Measurements from ENCODE around the gene SFTPD.
A peak's percentile ranks its signal among the peaks of the same experiment; 100 is the strongest.

Gene SFTPD

GRCh38 chr10:79979976-79980687, 31.2 kb upstream of the SFTPD start:
- TF ChIP-seq JUND (IDR thresholded peaks at IDR 0.05; ENCODE audit: low read depth) = no peak
- in situ Hi-C loops (cut with HindIII; ENCODE audit: low pct_unique_long_range_greater_than_20kb, low sequenced_read_pairs) = no loop called here
- no peak for DNase-seq (ENCODE audit: low read depth in 1 of 2, low spot score in 1 of 2)

DNA sequence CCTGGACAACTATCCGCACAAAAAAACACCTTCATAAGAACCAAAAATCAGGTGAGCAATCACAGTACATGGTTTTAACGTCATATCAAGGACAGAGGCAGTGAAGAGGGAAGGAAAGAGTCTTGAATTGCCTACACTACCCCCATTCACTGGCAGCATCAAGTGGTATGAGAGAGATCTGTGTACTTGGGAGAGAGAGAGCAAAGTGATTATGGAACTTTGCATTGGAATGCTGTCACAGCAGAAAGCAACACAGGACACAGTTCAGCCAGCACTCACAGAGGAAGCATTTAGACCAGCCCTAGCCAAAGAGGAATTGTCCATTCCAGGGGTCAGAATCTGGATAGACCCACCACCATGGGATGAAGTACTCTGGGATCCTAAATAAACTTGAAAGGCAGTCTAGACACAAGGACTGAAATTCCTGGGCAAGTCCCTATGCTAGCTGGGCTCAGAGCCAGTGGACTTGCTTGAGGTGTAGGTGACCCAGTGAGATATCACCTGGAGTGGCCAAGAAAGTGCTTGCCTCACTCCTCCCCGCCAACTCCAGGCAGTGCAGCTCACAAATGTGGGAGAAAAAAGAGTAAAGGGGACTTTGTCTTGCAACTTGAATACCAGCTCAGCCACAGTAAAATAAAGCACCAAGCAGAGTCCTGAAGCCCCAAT, 30.5 kb upstream of the SFTPD start:
- no peak for TF ChIP-seq JUND (IDR thresholded peaks at IDR 0.05; ENCODE audit: low read depth)
- in situ Hi-C loops (cut with HindIII; ENCODE audit: low pct_unique_long_range_greater_than_20kb, low sequenced_read_pairs) = no loop called here
- DNase-seq (ENCODE audit: low read depth in 1 of 2, low spot score in 1 of 2) = peak in 1 of 2 experiments; percentile 33

DNA sequence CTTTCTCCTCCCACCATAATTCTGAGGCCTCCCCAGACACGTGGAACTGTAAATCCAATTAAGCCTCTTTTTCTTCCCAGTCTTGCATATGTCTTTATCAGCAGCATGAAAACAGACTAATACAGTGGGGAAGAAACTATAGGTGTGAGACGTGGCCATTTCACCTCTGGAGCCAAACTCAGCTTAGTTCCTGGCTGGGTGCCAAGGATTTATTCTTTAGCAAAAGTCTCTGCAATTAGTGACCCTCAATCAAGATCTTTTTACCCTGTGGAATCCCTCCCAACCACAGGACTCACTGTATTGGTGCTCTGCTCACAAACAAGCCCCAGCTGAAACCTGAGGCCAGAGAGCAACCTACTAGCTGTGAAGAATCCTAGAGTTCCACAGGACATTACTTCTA, 28.1 kb upstream of the SFTPD start:
- no peak for TF ChIP-seq JUND (IDR thresholded peaks at IDR 0.05; ENCODE audit: low read depth)
- in situ Hi-C loops (cut with HindIII; ENCODE audit: low pct_unique_long_range_greater_than_20kb, low sequenced_read_pairs) = no loop called here
- DNase-seq (ENCODE audit: low read depth in 1 of 2, low spot score in 1 of 2) = no peak

DNA sequence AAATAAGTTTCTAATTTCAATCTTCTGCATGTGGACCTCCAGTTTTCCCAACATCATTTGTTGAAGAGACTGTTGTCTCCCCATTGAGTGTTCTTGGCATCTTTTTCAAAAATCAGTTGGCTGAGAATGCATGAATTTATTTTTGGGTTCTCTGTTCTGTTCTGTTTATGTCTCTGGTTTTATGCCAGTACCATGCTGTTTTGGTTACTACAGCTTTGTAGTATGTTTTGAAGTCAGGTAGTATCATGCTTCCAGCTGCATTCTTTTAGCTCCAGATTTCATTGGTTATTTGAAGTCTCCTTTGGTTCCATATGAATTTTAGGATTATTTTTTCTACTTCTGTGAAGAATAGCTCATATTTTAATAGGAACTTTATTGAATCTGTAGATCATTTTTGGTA, 21.2 kb upstream of the SFTPD start:
- in situ Hi-C loops (cut with HindIII; ENCODE audit: low pct_unique_long_range_greater_than_20kb, low sequenced_read_pairs) = no loop called here
- DNase-seq (ENCODE audit: low read depth in 1 of 2, low spot score in 1 of 2) = no peak
- TF ChIP-seq JUND (IDR thresholded peaks at IDR 0.05; ENCODE audit: low read depth) = no peak

DNA sequence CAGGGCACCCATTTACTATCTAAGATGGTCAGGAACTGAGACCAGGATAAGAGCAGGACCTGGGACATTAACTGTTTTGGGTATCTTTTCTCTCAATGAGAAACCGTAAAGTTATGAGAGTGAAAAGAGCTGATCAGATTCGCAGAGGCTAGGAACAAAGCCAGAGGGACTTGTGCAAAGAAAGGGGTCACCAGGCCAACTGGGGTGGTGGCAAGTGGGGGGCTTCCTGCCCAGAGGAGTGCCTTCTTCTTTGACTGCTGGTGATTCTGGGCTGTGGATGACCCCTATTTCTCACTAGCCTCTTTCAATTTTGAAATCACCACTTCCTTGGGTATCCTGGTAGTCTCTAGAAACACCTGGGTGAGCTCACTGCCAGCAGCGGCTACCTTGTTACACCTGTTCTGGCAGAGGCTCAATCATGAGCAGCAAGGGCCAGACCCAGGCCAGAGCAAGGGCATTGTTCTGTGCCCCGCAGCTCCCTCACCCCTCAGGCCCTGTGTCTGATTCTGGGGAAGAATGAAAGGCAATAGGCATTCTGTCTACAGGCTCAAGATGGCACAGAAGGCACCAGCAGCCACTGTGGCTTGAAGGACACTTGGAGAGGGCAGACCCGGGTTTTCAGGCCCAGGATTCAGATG, 999 bp downstream of the SFTPD start:
- in situ Hi-C loops (cut with HindIII; ENCODE audit: low pct_unique_long_range_greater_than_20kb, low sequenced_read_pairs) = no loop called here

GRCh38 chr10:79947083-79947415, 1.9 kb downstream of the SFTPD start:
- no peak for DNase-seq (ENCODE audit: low read depth in 1 of 2, low spot score in 1 of 2)
- in situ Hi-C loops (cut with HindIII; ENCODE audit: low pct_unique_long_range_greater_than_20kb, low sequenced_read_pairs) = no loop called here
- no peak for TF ChIP-seq JUND (IDR thresholded peaks at IDR 0.05; ENCODE audit: low read depth)

More for the DNA sequence above, 999 bp downstream of the SFTPD start:
- TF ChIP-seq JUND (IDR thresholded peaks at IDR 0.05; ENCODE audit: low read depth) = no peak
- peak in 1 of 2 experiments; percentile 5 for DNase-seq (ENCODE audit: low read depth in 1 of 2, low spot score in 1 of 2)

DNA sequence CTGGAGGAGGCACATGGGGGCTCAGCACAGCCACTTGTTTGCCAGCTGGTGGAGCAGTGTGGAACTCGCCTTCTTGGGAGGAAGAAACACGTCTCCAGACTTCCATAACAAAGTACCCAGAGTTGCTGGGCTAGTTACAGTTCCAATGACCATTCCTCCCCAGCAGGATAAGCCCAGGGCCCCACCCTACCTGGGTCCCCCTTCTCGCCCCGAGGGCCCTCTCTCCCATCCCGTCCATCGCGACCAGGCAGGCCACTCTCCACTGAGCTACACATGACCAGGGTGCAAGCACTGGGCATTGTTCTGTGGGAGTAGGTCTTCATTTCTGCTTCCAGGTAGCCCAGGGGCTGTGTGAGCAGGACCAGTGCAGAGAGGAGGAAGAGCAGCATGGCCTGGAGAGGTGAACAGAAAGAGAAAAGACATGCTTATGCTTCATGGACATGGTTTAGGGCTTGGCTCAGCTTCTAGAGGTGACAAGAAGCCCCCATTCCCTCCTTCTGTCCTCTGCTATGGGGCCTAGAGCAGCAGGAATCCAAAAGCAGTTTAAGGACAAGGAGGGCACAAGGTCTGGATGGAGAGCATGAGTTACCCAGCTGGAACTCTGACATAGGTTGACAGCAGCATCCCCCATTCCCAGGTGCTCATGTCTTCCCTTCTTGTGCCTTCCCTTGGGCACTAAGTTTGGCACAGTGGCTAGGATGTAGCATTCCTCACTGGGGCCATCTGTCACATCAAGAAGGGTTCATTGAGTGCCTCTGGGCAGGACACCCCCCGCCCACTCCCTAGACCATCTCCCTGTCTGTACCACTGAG, 2.4 kb downstream of the SFTPD start:
- DNase-seq (ENCODE audit: low read depth in 1 of 2, low spot score in 1 of 2) = no peak
- in situ Hi-C loops (cut with HindIII; ENCODE audit: low pct_unique_long_range_greater_than_20kb, low sequenced_read_pairs) = no loop called here
- TF ChIP-seq JUND (IDR thresholded peaks at IDR 0.05; ENCODE audit: low read depth) = no peak

DNA sequence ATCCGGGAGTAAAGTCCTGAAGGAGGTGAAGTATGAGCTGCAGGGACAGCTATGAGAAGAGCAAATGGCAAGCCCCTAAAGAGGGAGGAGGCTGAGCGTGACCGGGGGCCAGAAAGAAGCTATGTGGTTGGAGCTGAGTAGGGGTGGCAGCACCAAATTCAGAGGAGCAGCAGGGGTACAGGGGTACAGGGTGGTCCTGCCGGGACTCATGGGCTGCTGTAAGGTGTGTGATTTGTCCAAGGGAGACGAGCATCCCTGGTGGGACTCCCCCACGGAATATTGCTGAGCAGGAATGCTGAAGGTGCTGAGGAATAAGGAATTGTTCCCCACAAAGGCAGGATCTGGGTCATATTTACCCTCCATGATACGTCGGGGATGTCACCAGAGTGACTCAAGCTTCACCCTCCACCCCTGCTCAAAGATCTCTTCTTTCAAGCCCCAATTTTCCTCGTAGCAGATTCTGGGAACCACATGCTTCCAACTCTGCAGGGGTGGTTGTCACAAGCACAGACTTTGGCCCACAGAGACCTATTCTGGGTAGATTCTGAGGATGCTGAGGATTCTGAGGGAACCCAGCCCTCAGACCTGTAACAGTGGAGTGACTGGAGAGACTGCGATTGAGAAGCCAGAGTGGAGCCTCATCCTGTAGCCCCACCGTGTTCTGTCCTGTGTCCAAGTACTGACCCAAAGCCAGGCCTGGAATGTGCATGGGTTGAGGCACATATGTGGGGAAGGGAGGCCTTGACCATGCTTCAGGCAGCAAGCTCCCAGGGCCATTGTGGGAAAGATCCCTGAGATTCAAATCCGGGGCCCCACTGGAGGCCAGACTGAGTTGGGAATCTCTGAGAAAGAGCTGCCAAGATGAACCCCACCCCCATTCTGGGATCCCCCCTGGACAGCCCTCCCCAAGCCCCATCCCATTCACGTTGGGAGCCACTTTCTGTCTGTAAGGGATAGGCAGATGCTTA, 4.2 kb downstream of the SFTPD start:
- TF ChIP-seq JUND (IDR thresholded peaks at IDR 0.05; ENCODE audit: low read depth) = no peak
- in situ Hi-C loops (cut with HindIII; ENCODE audit: low pct_unique_long_range_greater_than_20kb, low sequenced_read_pairs) = no loop called here
- DNase-seq (ENCODE audit: low read depth in 1 of 2, low spot score in 1 of 2) = no peak

- in situ Hi-C loops (cut with HindIII; ENCODE audit: low pct_unique_long_range_greater_than_20kb, low sequenced_read_pairs) = no loop called here
- DNase-seq (ENCODE audit: low read depth in 1 of 2, low spot score in 1 of 2) = no peak
- TF ChIP-seq JUND (IDR thresholded peaks at IDR 0.05; ENCODE audit: low read depth) = no peak
Observed at GRCh38 chr10:79943871-79944270, 5.0 kb downstream of the SFTPD start.

DNA sequence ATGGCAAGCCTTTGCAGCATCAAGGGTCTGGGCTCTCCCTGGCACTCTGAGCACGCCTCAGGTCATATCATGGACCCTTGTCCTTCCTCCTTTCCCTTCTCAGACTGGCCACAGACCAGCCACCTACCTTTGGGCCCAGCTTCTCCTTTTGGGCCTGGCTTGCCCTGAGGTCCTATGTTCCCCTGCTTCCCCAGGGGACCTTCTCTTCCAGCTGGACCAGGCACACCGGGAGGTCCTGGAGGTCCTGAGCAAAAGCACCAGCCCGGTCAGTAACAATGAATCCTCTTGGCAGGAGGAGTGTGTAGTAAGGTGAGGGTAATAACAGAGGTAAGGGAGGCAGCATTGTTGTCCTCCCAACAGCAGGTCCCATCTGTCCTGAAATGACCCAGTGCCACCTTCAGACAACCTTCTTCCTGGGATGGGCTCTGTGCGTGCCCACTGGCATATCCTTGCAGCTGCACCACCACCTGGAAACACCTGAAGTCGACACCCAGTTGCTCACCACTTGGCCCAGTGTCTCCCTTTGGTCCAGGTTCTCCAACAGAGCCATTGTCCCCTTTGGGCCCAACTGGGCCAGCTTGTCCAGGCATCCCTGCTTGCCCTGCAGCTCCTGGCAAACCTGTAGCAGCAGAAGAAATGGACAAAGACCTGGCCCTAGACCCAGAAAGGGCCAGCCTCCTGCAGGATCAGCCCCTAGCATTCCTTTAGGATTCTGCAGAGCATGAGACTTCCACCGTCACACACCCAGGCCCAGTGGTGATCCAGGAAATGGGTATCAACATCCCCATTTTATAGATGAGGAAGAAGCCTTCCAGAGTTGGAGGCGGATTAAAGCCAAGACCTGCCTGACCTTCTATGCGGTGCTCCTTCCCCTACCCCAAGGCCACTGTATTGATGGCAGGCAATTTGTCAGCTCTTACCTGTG, 6.4 kb downstream of the SFTPD start:
- TF ChIP-seq JUND (IDR thresholded peaks at IDR 0.05; ENCODE audit: low read depth) = no peak
- DNase-seq (ENCODE audit: low read depth in 1 of 2, low spot score in 1 of 2) = no peak
- in situ Hi-C loops (cut with HindIII; ENCODE audit: low pct_unique_long_range_greater_than_20kb, low sequenced_read_pairs) = no loop called here
